GM23338 (cell line): ENCODE data around the gene DIPK1A. TPM values are rescaled to one million over a fixed set of nuclear protein-coding genes. Genes with fewer than 3 reads are reported as not detected.

Experiments used
- ATAC-seq: fragments of 200-7000 bp; cut with Tn5 transposase; 3 replicates; pipeline ENCODE4 v1.9.1; 2020
- DNase-seq: peaks from one replicate; pipeline ENCODE4 v3.0.0-alpha.2; 2015; ENCODE audit warnings: low spot score
- H2AFZ ChIP-seq: fragments of 200-600 bp; sonication (generic); 2 replicates; pipeline ENCODE4 v1.8.0; 2016; ENCODE audit warnings: antibody characterized with exemption, mild to moderate bottlenecking, moderate library complexity
- H3F3A ChIP-seq: fragments of 200-600 bp; sonication (generic); replicated peaks from 2 replicates; pipeline ENCODE4 v1.8.0; 2017; ENCODE audit warnings: antibody characterized with exemption, mixed run types, low read depth
- H3K27ac ChIP-seq: fragments of 200-600 bp; sonication (generic); 2 replicates; pipeline ENCODE4 v1.6.1; 2016; ENCODE audit warnings: low read depth
- H3K27me3 ChIP-seq: fragments of 200-600 bp; sonication (generic); 2 replicates; pipeline ENCODE4 v1.8.0; 2016; ENCODE audit warnings: mild to moderate bottlenecking, mixed run types, moderate library complexity; ENCODE audit not compliant: insufficient read depth
- H3K36me3 ChIP-seq: fragments of 200-600 bp; sonication (generic); 2 replicates; pipeline ENCODE4 v1.8.0; 2016; ENCODE audit warnings: mild to moderate bottlenecking; ENCODE audit not compliant: insufficient read depth
- H3K4me1 ChIP-seq: fragments of 200-600 bp; sonication (generic); 2 replicates; pipeline ENCODE4 v1.8.0; 2016; ENCODE audit warnings: mild to moderate bottlenecking, moderate library complexity; ENCODE audit not compliant: insufficient read depth
- H3K4me2 ChIP-seq: fragments of 200-600 bp; sonication (generic); 2 replicates; pipeline ENCODE4 v1.7.1; 2017; ENCODE audit warnings: mixed run types
- H3K4me3 ChIP-seq: fragments of 200-600 bp; sonication (generic); 2 replicates; pipeline ENCODE4 v1.6.1; 2016; ENCODE audit warnings: mixed run types
- H3K79me2 ChIP-seq: fragments of 200-600 bp; sonication (generic); replicated peaks from 2 replicates; pipeline ENCODE4 v1.8.0; 2017; ENCODE audit warnings: mild to moderate bottlenecking; ENCODE audit not compliant: insufficient read depth
- H3K9me2 ChIP-seq: fragments of 200-600 bp; sonication (generic); 2 replicates; pipeline ENCODE4 v1.8.0; 2017; ENCODE audit not compliant: insufficient read depth
- H4K20me1 ChIP-seq: fragments of 200-600 bp; sonication (generic); replicated peaks from 2 replicates; pipeline ENCODE4 v1.8.0; 2017; ENCODE audit warnings: mild to moderate bottlenecking; ENCODE audit not compliant: insufficient read depth
- H3K27ac Mint-ChIP-seq: 2 replicates; pipeline ENCODE4 v1.8.0; 2020; ENCODE audit warnings: inconsistent platforms, mild to moderate bottlenecking, moderate library complexity, mixed read lengths
- H3K27me3 Mint-ChIP-seq: 3 replicates; pipeline ENCODE4 v1.8.0; 2022; ENCODE audit warnings: low read depth, mild to moderate bottlenecking, moderate library complexity, mixed read lengths, inconsistent platforms; ENCODE audit not compliant: insufficient read depth, poor library complexity
- H3K36me3 Mint-ChIP-seq: 3 replicates; pipeline ENCODE4 v1.8.0; 2021; ENCODE audit warnings: low read depth, mild to moderate bottlenecking, inconsistent platforms, moderate library complexity, mixed read lengths
- H3K4me1 Mint-ChIP-seq: 3 replicates; pipeline ENCODE4 v1.8.0; 2020; ENCODE audit warnings: mild to moderate bottlenecking, inconsistent platforms, mixed read lengths
- H3K4me3 Mint-ChIP-seq: 3 replicates; pipeline ENCODE4 v1.8.0; 2021; ENCODE audit warnings: moderate library complexity, mild to moderate bottlenecking, inconsistent platforms, mixed read lengths
- H3K9me3 Mint-ChIP-seq: 3 replicates; pipeline ENCODE4 v1.8.0; 2020; ENCODE audit warnings: moderate library complexity, mild to moderate bottlenecking, inconsistent platforms, mixed read lengths
- CREB1 ChIP-seq: fragments of 250-450 bp; sonication (Bioruptor Pico); IDR thresholded peaks from 2 replicates; pipeline ENCODE4 v1.5.0; 2020; ENCODE audit warnings: low read depth, mild to moderate bottlenecking, moderate library complexity
- EZH2 ChIP-seq: fragments of 200-600 bp; sonication (generic); IDR thresholded peaks from one replicate; pipeline ENCODE4 v1.8.0; 2017; ENCODE audit warnings: antibody characterized with exemption, mild to moderate bottlenecking, low read depth; ENCODE audit not compliant: unreplicated experiment
- EZH2phosphoT487 ChIP-seq: fragments of 200-600 bp; sonication (generic); IDR thresholded peaks from one replicate; pipeline ENCODE4 v1.8.1; 2018; ENCODE audit warnings: antibody characterized with exemption; ENCODE audit not compliant: unreplicated experiment
- JUNB ChIP-seq: IDR thresholded peaks from one replicate; pipeline ENCODE4 v1.6.1; 2016; ENCODE audit warnings: antibody characterized with exemption; ENCODE audit not compliant: unreplicated experiment
- NANOG ChIP-seq: IDR thresholded peaks from 2 replicates; pipeline ENCODE4 v1.6.1; 2016; ENCODE audit warnings: antibody characterized with exemption, borderline replicate concordance
- POLR2AphosphoS5 ChIP-seq: IDR thresholded peaks from 2 replicates; pipeline ENCODE4 v1.6.1; 2016; ENCODE audit warnings: antibody characterized with exemption, low read depth
- STAT1 ChIP-seq: IDR thresholded peaks from one replicate; pipeline ENCODE4 v1.6.1; 2016; ENCODE audit warnings: antibody characterized with exemption; ENCODE audit not compliant: unreplicated experiment
- ZNF114 ChIP-seq: fragments of 250-450 bp; sonication (Bioruptor Pico); IDR thresholded peaks from 2 replicates; pipeline ENCODE4 v1.5.0; 2020; ENCODE audit warnings: mild to moderate bottlenecking, moderate library complexity
- ZNF331 ChIP-seq: fragments of 250-450 bp; sonication (Bioruptor Pico); IDR thresholded peaks from 2 replicates; pipeline ENCODE4 v1.5.0; 2020; ENCODE audit warnings: low read depth, mild to moderate bottlenecking, moderate library complexity
- polyA plus RNA-seq: library from polyadenylated mRNA; unstranded; fragments of >200 nt; fragmentation: Nextera tagmentation; extraction: Ambion mirVana; gene quantifications from 2 replicates; pipeline ENCODE4 v1.2.1, GENCODE V29; 2016
- total RNA-seq: library from RNA; depleted of rRNA; stranded (reverse); fragments of >200 nt; shearing (Covaris generic); gene quantifications from 2 replicates; pipeline ENCODE4 v1.2.3, GENCODE V29; 2014
- TF ChIP-seq, protein P1 (sequence below): IDR thresholded peaks from 2 replicates; pipeline ENCODE4 v1.6.1; 2016; ENCODE audit warnings: antibody characterized with exemption
- TF ChIP-seq, protein P2 (sequence below): fragments of 250-450 bp; sonication (Bioruptor Pico); IDR thresholded peaks from 2 replicates; pipeline ENCODE4 v1.5.0; 2020; ENCODE audit warnings: mild to moderate bottlenecking, moderate library complexity
- TF ChIP-seq, protein P3 (sequence below), 2 experiments: fragments of 200-600 bp in 1 of 2; sonication (generic) in 1 of 2; conservative IDR thresholded peaks; 2 replicates each; pipeline versions ENCODE4 v1.5.1 to v1.6.1; 2016 to 2017; ENCODE audit warnings: antibody characterized with exemption in 2 of 2, low read depth in 2 of 2, mild to moderate bottlenecking in 2 of 2, moderate library complexity in 1 of 2
- TF ChIP-seq, protein P4 (sequence below): IDR thresholded peaks from one replicate; pipeline ENCODE4 v1.6.1; 2018; ENCODE audit warnings: antibody characterized with exemption; ENCODE audit not compliant: unreplicated experiment

Gene DIPK1A
- total and polyA plus RNA-seq, 2 experiments from 2014 or later = 4.8 to 6.1 TPM

DNA sequence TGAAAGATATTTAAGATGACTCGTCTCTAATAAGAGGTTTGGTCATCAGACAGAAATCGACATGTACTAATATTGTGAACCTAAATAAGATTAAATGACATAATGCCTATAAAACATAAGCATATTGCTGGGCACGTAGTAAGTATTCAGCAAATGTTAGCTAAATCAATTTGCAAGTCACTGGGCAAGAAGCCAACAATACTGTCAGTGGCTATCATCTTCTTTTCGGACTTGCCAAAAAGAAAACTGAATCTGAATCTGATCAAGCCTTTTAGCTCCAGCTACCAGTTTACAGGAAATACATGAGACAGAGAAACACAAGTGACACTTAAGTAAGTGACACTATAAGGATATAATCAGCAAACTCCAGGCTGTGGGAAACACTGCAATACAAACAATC lies 83.5 kb downstream of the DIPK1A start:
- Mint-ChIP-seq H3K4me3 (no peak overlapping the region), H3K27ac (peak overlapping the region; percentile 10; the same call in 1 of the 2 replicates), H3K36me3 (0 out of 3 replicates have a peak, but pooled peaks cover 3% of the 10 kb centered on the region), H3K27me3 (no peaks in the 10 kb centered on the region), H3K4me1 (peaks cover 13% of the 10 kb centered on the region; the same call in 2 of the 3 replicates), H3K9me3 (0 out of 3 replicates have a peak, but pooled peaks cover 3% of the 10 kb centered on the region)
- Histone ChIP-seq H3K4me1 (peaks cover 5% of the 10 kb centered on the region), H3K27me3 (no peaks in the 10 kb centered on the region), H3F3A (no peaks in the 10 kb centered on the region), H2AFZ (no peak overlapping the region), H3K79me2 (no peaks in the 10 kb centered on the region), H3K4me3 (no peak overlapping the region), H3K36me3 (no peaks in the 10 kb centered on the region), H4K20me1 (no peaks in the 10 kb centered on the region), H3K9me2 (no peaks in the 10 kb centered on the region), H3K27ac (no peak overlapping the region), H3K4me2 (no peak overlapping the region)
- DNase-seq (no peak), ATAC-seq (no peak)
- TF ChIP-seq NANOG (no peak), ZNF114 (CRISPR knock-in tag) (no peak), EZH2phosphoT487 (no peak), ZNF331 (CRISPR knock-in tag) (no peak), JUNB (no peak), CREB1 (CRISPR knock-in tag) (no peak), POLR2AphosphoS5 (no peak), EZH2 (no peak), STAT1 (no peak)
- TF ChIP-seq, protein P1, sequence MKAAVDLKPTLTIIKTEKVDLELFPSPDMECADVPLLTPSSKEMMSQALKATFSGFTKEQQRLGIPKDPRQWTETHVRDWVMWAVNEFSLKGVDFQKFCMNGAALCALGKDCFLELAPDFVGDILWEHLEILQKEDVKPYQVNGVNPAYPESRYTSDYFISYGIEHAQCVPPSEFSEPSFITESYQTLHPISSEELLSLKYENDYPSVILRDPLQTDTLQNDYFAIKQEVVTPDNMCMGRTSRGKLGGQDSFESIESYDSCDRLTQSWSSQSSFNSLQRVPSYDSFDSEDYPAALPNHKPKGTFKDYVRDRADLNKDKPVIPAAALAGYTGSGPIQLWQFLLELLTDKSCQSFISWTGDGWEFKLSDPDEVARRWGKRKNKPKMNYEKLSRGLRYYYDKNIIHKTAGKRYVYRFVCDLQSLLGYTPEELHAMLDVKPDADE = no peak
- TF ChIP-seq, protein P2, sequence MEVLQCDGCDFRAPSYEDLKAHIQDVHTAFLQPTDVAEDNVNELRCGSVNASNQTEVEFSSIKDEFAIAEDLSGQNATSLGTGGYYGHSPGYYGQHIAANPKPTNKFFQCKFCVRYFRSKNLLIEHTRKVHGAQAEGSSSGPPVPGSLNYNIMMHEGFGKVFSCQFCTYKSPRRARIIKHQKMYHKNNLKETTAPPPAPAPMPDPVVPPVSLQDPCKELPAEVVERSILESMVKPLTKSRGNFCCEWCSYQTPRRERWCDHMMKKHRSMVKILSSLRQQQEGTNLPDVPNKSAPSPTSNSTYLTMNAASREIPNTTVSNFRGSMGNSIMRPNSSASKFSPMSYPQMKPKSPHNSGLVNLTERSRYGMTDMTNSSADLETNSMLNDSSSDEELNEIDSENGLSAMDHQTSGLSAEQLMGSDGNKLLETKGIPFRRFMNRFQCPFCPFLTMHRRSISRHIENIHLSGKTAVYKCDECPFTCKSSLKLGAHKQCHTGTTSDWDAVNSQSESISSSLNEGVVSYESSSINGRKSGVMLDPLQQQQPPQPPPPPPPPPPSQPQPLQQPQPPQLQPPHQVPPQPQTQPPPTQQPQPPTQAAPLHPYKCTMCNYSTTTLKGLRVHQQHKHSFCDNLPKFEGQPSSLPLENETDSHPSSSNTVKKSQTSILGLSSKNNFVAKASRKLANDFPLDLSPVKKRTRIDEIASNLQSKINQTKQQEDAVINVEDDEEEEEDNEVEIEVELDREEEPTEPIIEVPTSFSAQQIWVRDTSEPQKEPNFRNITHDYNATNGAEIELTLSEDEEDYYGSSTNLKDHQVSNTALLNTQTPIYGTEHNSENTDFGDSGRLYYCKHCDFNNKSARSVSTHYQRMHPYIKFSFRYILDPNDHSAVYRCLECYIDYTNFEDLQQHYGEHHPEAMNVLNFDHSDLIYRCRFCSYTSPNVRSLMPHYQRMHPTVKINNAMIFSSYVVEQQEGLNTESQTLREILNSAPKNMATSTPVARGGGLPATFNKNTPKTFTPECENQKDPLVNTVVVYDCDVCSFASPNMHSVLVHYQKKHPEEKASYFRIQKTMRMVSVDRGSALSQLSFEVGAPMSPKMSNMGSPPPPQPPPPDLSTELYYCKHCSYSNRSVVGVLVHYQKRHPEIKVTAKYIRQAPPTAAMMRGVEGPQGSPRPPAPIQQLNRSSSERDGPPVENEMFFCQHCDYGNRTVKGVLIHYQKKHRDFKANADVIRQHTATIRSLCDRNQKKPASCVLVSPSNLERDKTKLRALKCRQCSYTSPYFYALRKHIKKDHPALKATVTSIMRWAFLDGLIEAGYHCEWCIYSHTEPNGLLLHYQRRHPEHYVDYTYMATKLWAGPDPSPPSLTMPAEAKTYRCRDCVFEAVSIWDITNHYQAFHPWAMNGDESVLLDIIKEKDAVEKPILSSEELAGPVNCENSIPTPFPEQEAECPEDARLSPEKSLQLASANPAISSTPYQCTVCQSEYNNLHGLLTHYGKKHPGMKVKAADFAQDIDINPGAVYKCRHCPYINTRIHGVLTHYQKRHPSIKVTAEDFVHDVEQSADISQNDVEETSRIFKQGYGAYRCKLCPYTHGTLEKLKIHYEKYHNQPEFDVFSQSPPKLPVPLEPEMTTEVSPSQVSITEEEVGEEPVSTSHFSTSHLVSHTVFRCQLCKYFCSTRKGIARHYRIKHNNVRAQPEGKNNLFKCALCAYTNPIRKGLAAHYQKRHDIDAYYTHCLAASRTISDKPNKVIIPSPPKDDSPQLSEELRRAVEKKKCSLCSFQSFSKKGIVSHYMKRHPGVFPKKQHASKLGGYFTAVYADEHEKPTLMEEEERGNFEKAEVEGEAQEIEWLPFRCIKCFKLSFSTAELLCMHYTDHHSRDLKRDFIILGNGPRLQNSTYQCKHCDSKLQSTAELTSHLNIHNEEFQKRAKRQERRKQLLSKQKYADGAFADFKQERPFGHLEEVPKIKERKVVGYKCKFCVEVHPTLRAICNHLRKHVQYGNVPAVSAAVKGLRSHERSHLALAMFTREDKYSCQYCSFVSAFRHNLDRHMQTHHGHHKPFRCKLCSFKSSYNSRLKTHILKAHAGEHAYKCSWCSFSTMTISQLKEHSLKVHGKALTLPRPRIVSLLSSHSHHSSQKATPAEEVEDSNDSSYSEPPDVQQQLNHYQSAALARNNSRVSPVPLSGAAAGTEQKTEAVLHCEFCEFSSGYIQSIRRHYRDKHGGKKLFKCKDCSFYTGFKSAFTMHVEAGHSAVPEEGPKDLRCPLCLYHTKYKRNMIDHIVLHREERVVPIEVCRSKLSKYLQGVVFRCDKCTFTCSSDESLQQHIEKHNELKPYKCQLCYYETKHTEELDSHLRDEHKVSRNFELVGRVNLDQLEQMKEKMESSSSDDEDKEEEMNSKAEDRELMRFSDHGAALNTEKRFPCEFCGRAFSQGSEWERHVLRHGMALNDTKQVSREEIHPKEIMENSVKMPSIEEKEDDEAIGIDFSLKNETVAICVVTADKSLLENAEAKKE (CRISPR knock-in tag) = no peak
- TF ChIP-seq, protein P3, sequence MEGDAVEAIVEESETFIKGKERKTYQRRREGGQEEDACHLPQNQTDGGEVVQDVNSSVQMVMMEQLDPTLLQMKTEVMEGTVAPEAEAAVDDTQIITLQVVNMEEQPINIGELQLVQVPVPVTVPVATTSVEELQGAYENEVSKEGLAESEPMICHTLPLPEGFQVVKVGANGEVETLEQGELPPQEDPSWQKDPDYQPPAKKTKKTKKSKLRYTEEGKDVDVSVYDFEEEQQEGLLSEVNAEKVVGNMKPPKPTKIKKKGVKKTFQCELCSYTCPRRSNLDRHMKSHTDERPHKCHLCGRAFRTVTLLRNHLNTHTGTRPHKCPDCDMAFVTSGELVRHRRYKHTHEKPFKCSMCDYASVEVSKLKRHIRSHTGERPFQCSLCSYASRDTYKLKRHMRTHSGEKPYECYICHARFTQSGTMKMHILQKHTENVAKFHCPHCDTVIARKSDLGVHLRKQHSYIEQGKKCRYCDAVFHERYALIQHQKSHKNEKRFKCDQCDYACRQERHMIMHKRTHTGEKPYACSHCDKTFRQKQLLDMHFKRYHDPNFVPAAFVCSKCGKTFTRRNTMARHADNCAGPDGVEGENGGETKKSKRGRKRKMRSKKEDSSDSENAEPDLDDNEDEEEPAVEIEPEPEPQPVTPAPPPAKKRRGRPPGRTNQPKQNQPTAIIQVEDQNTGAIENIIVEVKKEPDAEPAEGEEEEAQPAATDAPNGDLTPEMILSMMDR (conservative IDR thresholded peaks at IDR 0.05; ENCODE audit: low read depth in 2 of 2) = no peak
- TF ChIP-seq, protein P4, sequence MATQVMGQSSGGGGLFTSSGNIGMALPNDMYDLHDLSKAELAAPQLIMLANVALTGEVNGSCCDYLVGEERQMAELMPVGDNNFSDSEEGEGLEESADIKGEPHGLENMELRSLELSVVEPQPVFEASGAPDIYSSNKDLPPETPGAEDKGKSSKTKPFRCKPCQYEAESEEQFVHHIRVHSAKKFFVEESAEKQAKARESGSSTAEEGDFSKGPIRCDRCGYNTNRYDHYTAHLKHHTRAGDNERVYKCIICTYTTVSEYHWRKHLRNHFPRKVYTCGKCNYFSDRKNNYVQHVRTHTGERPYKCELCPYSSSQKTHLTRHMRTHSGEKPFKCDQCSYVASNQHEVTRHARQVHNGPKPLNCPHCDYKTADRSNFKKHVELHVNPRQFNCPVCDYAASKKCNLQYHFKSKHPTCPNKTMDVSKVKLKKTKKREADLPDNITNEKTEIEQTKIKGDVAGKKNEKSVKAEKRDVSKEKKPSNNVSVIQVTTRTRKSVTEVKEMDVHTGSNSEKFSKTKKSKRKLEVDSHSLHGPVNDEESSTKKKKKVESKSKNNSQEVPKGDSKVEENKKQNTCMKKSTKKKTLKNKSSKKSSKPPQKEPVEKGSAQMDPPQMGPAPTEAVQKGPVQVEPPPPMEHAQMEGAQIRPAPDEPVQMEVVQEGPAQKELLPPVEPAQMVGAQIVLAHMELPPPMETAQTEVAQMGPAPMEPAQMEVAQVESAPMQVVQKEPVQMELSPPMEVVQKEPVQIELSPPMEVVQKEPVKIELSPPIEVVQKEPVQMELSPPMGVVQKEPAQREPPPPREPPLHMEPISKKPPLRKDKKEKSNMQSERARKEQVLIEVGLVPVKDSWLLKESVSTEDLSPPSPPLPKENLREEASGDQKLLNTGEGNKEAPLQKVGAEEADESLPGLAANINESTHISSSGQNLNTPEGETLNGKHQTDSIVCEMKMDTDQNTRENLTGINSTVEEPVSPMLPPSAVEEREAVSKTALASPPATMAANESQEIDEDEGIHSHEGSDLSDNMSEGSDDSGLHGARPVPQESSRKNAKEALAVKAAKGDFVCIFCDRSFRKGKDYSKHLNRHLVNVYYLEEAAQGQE = no peak
